HFFc6 (cell line): ENCODE data around the gene C10orf90. TPM values are rescaled to one million over a fixed set of nuclear protein-coding genes. Genes with fewer than 3 reads are reported as not detected.

Source experiments
- DNase-seq: peaks from one replicate; pipeline ENCODE4 v3.0.0-alpha.2; 2018
- H3K27ac Mint-ChIP-seq: 2 replicates; pipeline ENCODE4 v1.8.0; 2020; ENCODE audit warnings: mild to moderate bottlenecking, mixed read lengths
- H3K27me3 Mint-ChIP-seq: 2 replicates; pipeline ENCODE4 v1.8.0; 2021; ENCODE audit warnings: mild to moderate bottlenecking, moderate library complexity, mixed read lengths; ENCODE audit not compliant: insufficient read depth
- H3K36me3 Mint-ChIP-seq: 2 replicates; pipeline ENCODE4 v1.8.0; 2021; ENCODE audit warnings: low read depth, mixed read lengths
- H3K4me1 Mint-ChIP-seq: 2 replicates; pipeline ENCODE4 v1.8.0; 2020; ENCODE audit warnings: low read depth, mixed read lengths
- H3K4me3 Mint-ChIP-seq: 2 replicates; pipeline ENCODE4 v1.8.0; 2020; ENCODE audit warnings: mild to moderate bottlenecking, moderate library complexity, mixed read lengths
- H3K9me3 Mint-ChIP-seq: 2 replicates; pipeline ENCODE4 v1.8.0; 2020; ENCODE audit warnings: mild to moderate bottlenecking, mixed read lengths
- CTCF ChIP-seq: fragments of 200-600 bp; sonication (generic); IDR thresholded peaks from 2 replicates; pipeline ENCODE4 v1.5.0; 2021; ENCODE audit warnings: antibody characterized with exemption, mild to moderate bottlenecking
- total RNA-seq, 6 experiments: library from RNA; stranded (reverse); fragmentation: NEBNext Ultra II Directional; extraction: Animal tissue kit (Norgen Biotek cat#: 25700); gene quantifications; 2 replicates in 1 of 6; 3 replicates in 5 of 6; pipeline ENCODE4 v1.2.3, GENCODE V29; 2021

The C10orf90 gene
- total RNA-seq, 6 experiments from 2014 or later: not detected

DNA sequence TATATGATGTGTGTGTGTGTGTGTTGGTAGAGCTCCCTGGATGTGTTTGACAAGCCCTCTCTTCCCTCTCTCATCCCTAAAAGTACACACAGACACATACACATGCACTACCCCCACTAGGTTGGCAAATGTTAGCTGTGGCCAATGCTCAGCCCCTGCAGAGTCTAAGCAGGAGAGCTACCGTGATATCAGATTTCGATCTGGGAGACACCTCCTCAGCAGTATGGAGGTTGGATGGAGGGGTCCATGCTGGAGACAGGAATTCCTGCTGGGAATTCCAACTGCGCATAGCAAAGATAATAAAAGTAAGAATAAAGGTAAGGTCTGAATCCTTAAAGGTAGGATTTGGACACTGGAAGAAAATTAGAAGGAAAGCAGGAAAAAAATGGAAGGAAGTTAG, 85.7 kb downstream of the C10orf90 start:
- H3K9me3 Mint-ChIP-seq: peaks cover 3% of the 10 kb centered on the region; the same call in 1 of the 2 replicates
- no peaks in the 10 kb centered on the region for H3K36me3 Mint-ChIP-seq
- no peaks in the 10 kb centered on the region for H3K4me1 Mint-ChIP-seq
- H3K27me3 Mint-ChIP-seq: peaks cover 12% of the 10 kb centered on the region
- no peak overlapping the region for H3K27ac Mint-ChIP-seq
- no peak overlapping the region for H3K4me3 Mint-ChIP-seq
- no peak for DNase-seq
- TF ChIP-seq CTCF: no peak

DNA sequence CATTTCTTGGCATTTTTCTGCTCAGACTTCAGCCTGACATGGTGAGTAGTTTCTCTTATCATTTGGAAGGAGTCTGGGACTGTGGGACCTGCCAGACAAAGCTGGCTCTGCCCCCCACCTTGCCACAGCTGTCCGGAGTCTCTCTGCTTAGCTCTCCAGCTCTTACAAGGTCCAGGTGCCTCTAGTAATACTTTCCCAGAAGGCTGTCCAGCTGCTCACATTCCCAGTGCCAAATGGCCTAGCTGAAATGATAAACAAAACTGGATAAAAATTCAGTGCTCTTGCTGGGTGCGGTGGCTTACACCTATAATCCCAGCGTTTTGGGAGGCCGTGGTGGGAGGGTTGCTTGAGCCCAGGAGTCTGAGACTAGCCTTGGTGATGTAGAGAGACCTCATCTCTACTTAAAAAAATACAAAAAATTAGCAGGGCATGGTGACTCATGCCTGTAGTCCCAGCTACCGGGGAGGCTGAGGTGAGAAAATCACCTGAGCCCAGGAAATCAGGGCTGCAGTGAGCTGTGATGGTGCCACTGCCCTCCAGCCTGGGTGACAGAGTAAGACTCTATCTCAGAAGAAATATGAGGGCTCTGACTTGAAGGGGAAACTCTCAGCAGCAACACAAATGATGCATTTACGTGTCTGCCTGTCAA, 86.8 kb downstream of the C10orf90 start:
- Mint-ChIP-seq H3K9me3 (peaks cover 3% of the 10 kb centered on the region; the same call in 1 of the 2 replicates), H3K36me3 (no peaks in the 10 kb centered on the region), H3K4me1 (no peaks in the 10 kb centered on the region), H3K4me3 (no peak overlapping the region), H3K27me3 (peaks cover 13% of the 10 kb centered on the region), H3K27ac (no peak overlapping the region)
- no peak for DNase-seq
- no peak for TF ChIP-seq CTCF

DNA sequence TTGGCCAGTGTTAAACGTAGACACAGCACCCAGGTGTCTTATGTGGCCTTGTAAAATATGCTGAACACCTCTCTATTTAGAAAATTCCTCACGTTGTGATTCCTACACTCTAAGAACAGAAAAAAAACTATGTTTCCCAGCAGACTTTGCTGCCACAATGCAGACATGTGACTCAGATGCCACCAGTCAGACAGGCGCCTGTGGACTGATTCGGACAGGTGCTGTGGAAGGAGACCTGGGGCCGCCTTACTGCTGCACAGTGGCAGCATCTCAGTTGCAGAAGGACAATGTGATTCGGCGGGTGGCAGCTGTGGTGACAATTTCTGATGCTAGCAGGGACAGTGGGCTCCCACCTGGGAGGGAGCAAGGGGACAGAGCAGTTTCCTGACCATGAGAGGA, 88.8 kb downstream of the C10orf90 start:
- no peak for DNase-seq
- H3K4me1 Mint-ChIP-seq: no peaks in the 10 kb centered on the region
- no peak overlapping the region for H3K27ac Mint-ChIP-seq
- no peaks in the 10 kb centered on the region for H3K36me3 Mint-ChIP-seq
- TF ChIP-seq CTCF: no peak
- no peak overlapping the region for H3K4me3 Mint-ChIP-seq
- peaks cover 9% of the 10 kb centered on the region for H3K27me3 Mint-ChIP-seq
- 0 out of 2 replicates have a peak, but pooled peaks cover 3% of the 10 kb centered on the region for H3K9me3 Mint-ChIP-seq

GRCh38 chr10:126580873-126581647, 89.4 kb downstream of the C10orf90 start:
- Mint-ChIP-seq H3K36me3 (no peaks in the 10 kb centered on the region), H3K4me3 (no peak overlapping the region), H3K27me3 (peaks cover 8% of the 10 kb centered on the region), H3K27ac (no peak overlapping the region), H3K4me1 (no peaks in the 10 kb centered on the region), H3K9me3 (0 out of 2 replicates have a peak, but pooled peaks cover 1% of the 10 kb centered on the region)
- no peak for DNase-seq
- TF ChIP-seq CTCF: no peak

- no peaks in the 10 kb centered on the region for H3K9me3 Mint-ChIP-seq
- DNase-seq: no peak
- H3K27ac Mint-ChIP-seq: no peak overlapping the region
- H3K36me3 Mint-ChIP-seq: no peaks in the 10 kb centered on the region
- no peak overlapping the region for H3K4me3 Mint-ChIP-seq
- H3K4me1 Mint-ChIP-seq: peaks cover 10% of the 10 kb centered on the region; the same call in 1 of the 2 replicates
- TF ChIP-seq CTCF: no peak
- H3K27me3 Mint-ChIP-seq: peaks cover 3% of the 10 kb centered on the region
These were observed 94.2 kb downstream of the C10orf90 start for GRCh38 chr10:126576336-126576735.
